Measurements from ENCODE around the gene ARHGAP10. TPM values are rescaled to one million over a fixed set of nuclear protein-coding genes. Genes with fewer than 3 reads are reported as not detected.
"Not testable (repeated sequence)": the region's sequence is repeated elsewhere in the genome, so short reads cannot be mapped to it uniquely, and the experiment has no call there.

ARHGAP10 gene
- polyA plus RNA-seq, 1 donor from 2014 or later, result 0.20 TPM

DNA sequence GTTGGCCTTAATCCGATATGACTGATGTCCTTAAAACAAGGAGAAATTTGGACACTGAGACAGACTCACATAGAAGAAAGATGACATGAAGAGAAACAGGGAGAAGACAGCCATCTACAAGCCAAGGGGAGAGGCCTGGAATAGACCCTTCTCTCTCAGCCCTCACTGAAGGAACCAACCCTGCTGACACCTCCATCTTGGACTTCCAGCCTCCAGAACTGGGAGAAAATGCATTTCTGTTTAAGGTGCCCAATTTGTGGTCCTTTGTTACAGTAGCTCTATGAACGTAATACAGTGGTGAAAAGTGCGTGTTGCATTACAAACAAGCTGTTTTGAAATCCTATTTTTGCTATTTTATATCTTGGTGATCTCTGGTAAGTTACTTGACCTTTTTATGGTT lies 343.6 kb downstream of the ARHGAP10 start:
- Mint-ChIP-seq H3K36me3 (peaks cover 9% of the 10 kb centered on the region), H3K4me1 (no peaks in the 10 kb centered on the region), H3K27ac (no peak overlapping the region)

DNA sequence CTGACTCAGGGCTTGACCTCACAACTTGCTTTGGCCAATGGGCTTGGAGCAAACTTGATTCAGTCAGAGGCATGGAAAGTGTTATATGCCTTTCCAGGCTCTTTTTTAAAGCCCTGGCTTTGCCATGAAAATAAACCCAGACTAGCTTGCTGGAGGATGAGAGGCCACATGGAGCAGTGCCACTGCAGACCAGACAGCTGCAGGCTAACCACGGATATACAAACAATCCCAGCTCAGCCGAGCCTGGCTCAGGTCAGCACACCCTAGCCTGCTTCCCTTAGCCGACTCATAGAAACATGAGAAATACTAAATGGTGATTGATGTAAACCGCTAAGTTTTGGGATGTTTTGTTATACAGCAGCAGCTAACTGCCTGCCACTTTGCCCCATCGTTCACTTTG lies 345.1 kb downstream of the ARHGAP10 start:
- no peaks in the 10 kb centered on the region for H3K4me1 Mint-ChIP-seq
- H3K27ac Mint-ChIP-seq, result no peak overlapping the region
- peaks cover 9% of the 10 kb centered on the region for H3K36me3 Mint-ChIP-seq

More for the DNA sequence above, 343.6 kb downstream of the ARHGAP10 start:
- no peaks in the 10 kb centered on the region for H3K27me3 Mint-ChIP-seq
- H3K9me3 Mint-ChIP-seq, result peaks cover 2 to 20% (median 10%) of the 10 kb centered on the region in 3 donors
- no peak overlapping the region for H3K4me3 Mint-ChIP-seq

DNA sequence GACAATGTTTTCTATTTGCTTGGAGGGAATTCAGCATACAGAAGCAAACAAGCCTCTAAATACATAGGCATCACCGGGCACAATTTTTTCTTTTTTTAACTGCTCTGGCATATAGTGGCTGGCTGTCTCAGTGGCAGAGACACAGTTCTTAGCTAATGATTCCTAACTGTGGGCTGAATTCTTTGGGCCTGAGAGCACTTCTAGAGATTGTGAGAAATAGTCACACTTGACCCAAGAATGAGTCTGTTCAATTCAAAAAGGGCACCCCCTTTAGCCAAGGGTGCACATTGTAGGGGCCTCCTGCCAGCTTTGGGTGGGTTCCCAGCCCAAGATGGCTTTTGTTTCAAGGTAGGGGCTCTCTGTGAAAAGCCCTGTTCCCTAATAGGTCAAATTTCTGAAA lies 345.7 kb downstream of the ARHGAP10 start:
- H3K4me3 Mint-ChIP-seq, result no peak overlapping the region

More for the DNA sequence above, 345.1 kb downstream of the ARHGAP10 start:
- Mint-ChIP-seq H3K27me3 (no peaks in the 10 kb centered on the region), H3K9me3 (peaks cover 2 to 20% (median 10%) of the 10 kb centered on the region in 3 donors), H3K4me3 (no peak overlapping the region)

DNA sequence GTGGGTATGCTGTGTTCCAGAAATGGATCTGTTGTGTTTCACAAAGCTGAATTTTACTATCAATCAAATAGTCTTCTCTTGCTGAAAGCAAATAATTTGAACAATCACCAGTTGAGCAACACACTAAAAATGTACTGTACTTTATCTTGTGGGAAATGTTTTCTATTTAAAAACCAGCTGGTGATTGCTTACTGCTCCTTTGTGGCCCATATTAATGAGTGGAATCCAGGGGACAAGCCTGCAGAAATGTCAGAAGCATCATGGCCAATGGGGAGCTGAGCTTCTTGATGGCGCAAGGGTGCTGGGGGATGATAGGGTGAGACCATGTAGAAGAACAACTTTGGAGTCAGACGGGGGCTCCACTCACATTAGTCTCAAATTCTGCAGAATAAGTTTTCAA lies 346.2 kb downstream of the ARHGAP10 start:
- H3K27ac Mint-ChIP-seq, result no peak overlapping the region

More for the DNA sequence above, 345.7 kb downstream of the ARHGAP10 start:
- Mint-ChIP-seq H3K27ac (no peak overlapping the region), H3K4me1 (no peaks in the 10 kb centered on the region), H3K9me3 (peaks cover 2 to 20% (median 10%) of the 10 kb centered on the region in 3 donors), H3K36me3 (peaks cover 9% of the 10 kb centered on the region), H3K27me3 (no peaks in the 10 kb centered on the region)

DNA sequence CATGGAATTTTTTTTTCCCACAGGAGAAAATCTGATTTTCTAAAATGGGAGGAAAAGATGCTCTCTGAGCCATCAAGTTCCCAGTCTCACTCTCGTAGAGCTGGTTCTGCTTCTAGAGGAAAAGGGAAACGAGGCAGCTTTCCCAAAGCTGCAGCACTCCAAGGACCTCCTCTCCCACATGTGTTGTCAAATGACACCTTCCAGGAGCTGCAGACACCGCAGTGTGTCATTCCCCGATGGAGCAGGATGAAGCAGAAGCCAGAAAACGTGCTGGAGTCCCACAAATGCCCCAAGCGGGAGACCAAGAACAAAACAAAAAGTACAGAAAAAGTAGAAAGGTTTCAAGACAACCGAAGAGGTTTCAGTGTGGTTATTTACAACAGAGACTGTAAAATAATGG lies 348.1 kb downstream of the ARHGAP10 start:
- H3K27ac Mint-ChIP-seq, result no peak overlapping the region
- H3K4me3 Mint-ChIP-seq, result no peak overlapping the region
- H3K4me1 Mint-ChIP-seq, result peaks cover 0 to under 1% (median 0%) of the 10 kb centered on the region in 3 donors
- H3K9me3 Mint-ChIP-seq, result peaks cover 3 to 13% (median 10%) of the 10 kb centered on the region in 3 donors
- H3K36me3 Mint-ChIP-seq, result peaks cover 10% of the 10 kb centered on the region
- no peaks in the 10 kb centered on the region for H3K27me3 Mint-ChIP-seq

More for the DNA sequence above, 346.2 kb downstream of the ARHGAP10 start:
- Mint-ChIP-seq H3K27me3 (no peaks in the 10 kb centered on the region), H3K4me1 (no peaks in the 10 kb centered on the region), H3K9me3 (peaks cover 2 to 20% (median 10%) of the 10 kb centered on the region in 3 donors), H3K4me3 (no peak overlapping the region), H3K36me3 (peaks cover 9% of the 10 kb centered on the region)

DNA sequence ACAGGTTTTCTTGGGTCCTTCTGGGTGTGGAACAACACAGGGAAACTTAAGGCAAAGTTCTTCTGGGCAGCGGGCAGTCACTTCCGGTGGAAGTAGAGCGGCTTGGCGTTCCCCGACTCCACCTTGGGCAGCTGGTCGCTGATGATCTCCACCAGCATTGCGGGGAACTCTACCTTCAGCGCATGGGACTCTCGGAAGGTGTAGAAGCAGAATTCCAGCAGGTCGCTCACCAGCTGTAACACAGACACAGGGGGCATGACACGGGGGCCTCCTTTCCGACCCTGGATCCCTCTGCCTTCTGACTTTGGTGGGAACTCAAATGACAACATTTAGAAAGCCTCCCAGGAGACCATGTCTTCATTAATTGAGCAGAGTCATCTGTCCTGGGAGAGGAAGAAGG lies 349.4 kb downstream of the ARHGAP10 start:
- H3K4me3 Mint-ChIP-seq, result no peak overlapping the region
- no peaks in the 10 kb centered on the region for H3K27me3 Mint-ChIP-seq
- peaks cover 9% of the 10 kb centered on the region for H3K36me3 Mint-ChIP-seq
- H3K4me1 Mint-ChIP-seq, result peaks cover 0 to 4% (median 0%) of the 10 kb centered on the region in 3 donors
- H3K9me3 Mint-ChIP-seq, result peaks cover under 1 to 2% (median 2%) of the 10 kb centered on the region in 3 donors
- H3K27ac Mint-ChIP-seq, result no peak overlapping the region

DNA sequence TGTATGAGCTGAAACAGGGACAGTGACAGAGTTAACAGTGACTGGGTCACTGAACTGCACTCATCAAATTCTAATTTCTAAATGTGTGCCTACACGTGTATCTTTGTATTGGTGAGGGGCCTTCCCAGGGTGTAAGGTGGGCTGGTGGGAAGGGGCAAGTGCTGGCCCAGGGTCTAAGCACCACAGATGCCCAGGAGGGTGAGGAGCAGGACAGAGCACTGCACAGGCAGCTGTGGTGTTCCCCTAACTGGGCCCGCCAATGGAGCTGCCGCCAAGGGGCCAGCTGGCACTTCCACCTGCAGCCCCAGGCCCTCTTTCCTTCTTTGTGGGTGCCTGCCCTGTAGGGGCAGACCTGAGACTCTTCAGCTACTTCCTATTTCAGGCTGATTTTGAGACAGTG lies 349.9 kb downstream of the ARHGAP10 start:
- H3K9me3 Mint-ChIP-seq, result peaks cover 0 to 1% (median 0%) of the 10 kb centered on the region in 3 donors
- peaks cover 0 to 4% (median under 1%) of the 10 kb centered on the region in 3 donors for H3K4me1 Mint-ChIP-seq
- H3K27ac Mint-ChIP-seq, result no peak overlapping the region
- H3K27me3 Mint-ChIP-seq, result no peaks in the 10 kb centered on the region
- no peak overlapping the region for H3K4me3 Mint-ChIP-seq
- H3K36me3 Mint-ChIP-seq, result peaks cover 8% of the 10 kb centered on the region

DNA sequence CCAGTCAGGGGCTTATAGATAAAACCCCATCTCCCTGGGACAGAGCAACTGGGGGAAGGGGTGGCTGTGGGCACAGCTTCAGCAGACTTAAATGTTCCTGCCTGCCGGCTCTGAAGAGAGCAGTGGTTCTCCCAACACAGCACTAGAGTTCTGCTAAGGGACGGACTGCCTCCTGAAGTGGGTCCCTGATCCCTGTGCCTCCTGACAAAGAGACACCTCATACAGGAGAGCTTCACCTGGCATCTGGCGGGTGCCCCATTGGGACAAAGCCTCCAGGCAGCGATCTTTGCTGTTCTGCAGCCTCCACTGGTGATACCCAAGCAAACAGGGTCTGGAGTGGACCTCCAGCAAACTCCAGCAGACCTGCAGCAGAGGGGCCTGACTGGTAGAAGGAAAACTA lies 351.2 kb downstream of the ARHGAP10 start:
- not testable (repeated sequence) for H3K36me3 Mint-ChIP-seq, H3K27me3 Mint-ChIP-seq, H3K4me3 Mint-ChIP-seq, H3K9me3 Mint-ChIP-seq, H3K27ac Mint-ChIP-seq
- peaks cover 0 to 12% (median 5%) of the 10 kb centered on the region in 3 donors for H3K4me1 Mint-ChIP-seq

DNA sequence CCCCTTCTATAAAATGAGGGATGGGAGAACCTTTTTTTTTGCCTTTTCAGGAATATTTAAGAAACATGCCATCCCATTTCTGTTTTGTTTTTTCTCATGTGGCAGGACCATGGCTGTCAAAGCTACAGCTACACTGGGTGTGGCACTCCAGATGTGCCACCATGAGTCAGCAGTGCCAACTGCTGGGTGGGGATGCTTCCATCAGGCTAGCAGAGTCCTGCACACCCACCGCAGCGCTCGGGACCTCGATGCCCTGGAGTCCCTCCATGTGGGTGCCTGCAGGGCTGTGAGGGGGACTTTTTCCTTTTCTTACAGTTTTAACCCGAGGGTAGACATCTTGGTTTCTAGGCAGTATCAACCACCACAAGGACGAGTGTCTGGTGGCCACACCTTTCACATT lies 357.7 kb downstream of the ARHGAP10 start:
- Mint-ChIP-seq H3K4me3 (no peak overlapping the region), H3K27ac (no peak overlapping the region), H3K9me3 (peaks cover 0 to 3% (median 3%) of the 10 kb centered on the region in 3 donors), H3K4me1 (peaks cover 0 to 12% (median 5%) of the 10 kb centered on the region in 3 donors), H3K27me3 (no peaks in the 10 kb centered on the region), H3K36me3 (peaks cover 6% of the 10 kb centered on the region)

DNA sequence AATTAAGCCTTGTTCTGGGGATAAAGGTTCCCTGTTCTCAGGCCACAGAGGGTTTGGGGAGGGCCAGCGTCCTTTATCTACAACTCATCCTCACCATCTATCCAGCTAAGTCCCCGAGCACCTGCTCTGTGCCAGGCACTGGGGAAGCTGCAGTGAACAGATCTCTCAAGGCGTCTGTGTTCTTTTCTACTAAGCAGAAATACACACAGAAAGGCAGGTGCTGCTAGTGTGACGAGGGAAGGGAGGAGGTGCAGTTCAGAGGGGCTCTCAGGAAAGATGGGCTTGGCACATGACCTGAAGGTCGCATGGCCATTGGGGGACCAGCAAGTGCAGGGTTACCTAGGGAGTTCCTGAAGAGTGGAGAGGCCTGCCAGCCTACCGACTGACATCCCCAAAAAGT lies 358.1 kb downstream of the ARHGAP10 start:
- Mint-ChIP-seq H3K4me3 (no peak overlapping the region), H3K36me3 (peaks cover 6% of the 10 kb centered on the region), H3K9me3 (peaks cover 0 to 3% (median 3%) of the 10 kb centered on the region in 3 donors), H3K27me3 (no peaks in the 10 kb centered on the region), H3K4me1 (peaks cover 0 to 11% (median 5%) of the 10 kb centered on the region in 3 donors), H3K27ac (no peak overlapping the region)

DNA sequence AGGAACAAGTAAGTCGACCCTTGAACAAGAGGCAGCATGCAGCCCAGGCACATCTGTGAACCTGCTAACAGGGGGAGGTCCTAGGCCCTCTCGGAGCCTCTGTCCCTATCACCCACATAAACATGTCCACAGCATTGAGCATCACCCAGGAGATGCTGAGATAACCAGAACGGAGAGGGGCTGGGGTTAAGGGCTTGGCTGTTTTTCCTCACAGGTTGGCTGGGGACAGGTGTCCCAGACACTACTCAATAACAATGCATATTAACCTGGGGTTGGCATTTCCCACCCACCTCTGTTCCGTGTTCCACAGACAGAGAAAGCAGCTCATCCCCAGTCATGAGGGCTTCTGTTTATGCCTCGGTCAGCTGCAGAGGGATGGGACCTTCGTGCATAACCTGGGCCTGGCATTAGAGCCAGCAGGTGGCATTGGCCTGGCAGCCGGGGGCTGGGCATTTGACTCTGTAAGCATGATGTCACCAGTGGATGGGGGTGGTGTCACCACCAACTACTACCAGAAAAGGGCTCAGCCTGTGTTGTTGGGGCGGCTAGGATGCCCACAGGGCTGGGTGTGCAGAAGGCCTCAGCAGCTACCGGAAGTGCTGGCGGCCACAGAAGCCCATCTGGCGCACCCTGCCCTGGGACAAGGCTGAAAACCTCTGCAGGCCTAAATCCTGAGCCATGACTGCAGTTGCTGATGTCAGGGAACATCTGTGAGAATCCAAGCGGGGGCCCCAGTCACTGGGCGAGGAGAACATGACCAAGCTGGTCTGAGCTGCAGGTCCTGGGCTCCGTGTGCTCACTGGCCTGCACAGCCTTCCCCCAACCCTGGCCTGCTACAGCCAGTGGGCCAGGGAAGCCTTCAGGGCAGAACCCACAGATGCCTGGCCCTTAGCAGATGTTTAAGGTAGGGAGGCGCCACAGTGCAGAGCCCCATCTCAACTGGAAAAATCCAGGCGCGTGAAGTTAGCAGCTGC lies 358.9 kb downstream of the ARHGAP10 start:
- Mint-ChIP-seq H3K27me3 (no peaks in the 10 kb centered on the region), H3K9me3 (peaks cover 0 to 3% (median 3%) of the 10 kb centered on the region in 3 donors), H3K4me3 (no peak overlapping the region), H3K4me1 (peaks cover 0 to 10% (median 5%) of the 10 kb centered on the region in 3 donors), H3K36me3 (peaks cover 7% of the 10 kb centered on the region), H3K27ac (peak overlapping the region in 1 of 3 donors; percentile 39)

DNA sequence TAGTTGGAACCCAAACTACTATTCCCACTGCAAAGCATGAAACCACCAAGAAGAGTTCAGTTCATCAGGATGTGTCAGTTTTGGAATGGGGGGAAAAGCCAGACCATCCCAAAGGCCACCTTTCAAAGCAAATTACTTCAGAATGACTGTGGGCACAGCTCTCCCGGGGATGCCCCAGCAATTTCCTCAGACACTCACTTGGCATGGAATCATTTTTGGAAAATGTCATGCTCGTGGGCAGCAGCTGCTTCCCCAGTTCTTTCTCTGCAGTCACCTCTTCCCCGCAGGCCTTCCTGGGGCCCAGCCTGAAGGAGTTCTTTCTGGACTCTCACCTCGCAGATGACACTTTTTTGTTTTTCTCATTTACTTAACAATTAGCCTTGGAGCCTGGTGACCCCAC lies 360.0 kb downstream of the ARHGAP10 start:
- Mint-ChIP-seq H3K36me3 (peaks cover 6% of the 10 kb centered on the region), H3K4me1 (peaks cover 0 to 8% (median 2%) of the 10 kb centered on the region in 3 donors), H3K9me3 (peaks cover 0 to 3% (median 3%) of the 10 kb centered on the region in 3 donors), H3K4me3 (no peak overlapping the region), H3K27ac (no peak overlapping the region), H3K27me3 (no peaks in the 10 kb centered on the region)

DNA sequence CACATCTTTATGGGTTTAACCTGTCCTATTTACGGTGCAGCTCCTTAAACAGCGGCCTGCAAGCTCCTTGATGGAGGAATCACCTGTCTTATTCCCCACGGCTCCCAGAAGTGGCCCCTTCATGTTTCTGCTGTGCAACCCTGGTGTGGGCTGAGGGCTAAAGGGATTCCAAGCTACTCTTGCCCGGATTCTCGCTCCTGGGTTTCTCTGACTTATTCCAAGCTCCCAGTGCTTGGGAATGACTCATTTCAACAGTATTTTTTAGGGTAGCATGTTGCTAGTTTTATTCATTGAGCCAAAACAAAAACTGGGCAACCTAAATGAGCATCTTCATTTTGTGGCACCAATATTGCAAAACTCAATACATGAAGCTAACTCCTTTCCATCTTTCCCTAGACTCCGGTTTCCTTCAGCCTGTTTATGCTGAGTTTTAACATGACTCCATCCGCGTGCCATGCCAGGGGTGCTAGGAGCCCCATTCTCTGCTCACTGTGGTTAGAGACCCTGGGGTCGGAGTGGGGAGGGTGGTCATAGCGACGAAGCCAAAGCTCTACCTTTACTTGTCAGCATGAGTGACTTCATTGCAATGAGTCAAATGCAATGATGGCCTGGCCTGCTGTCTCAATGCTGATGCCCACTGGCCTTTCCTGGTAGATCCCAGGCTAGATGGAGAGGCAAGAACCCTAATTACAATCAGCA lies 360.6 kb downstream of the ARHGAP10 start:
- H3K36me3 Mint-ChIP-seq, result peaks cover 6% of the 10 kb centered on the region
- H3K9me3 Mint-ChIP-seq, result peaks cover 0 to 3% (median 3%) of the 10 kb centered on the region in 3 donors
- H3K4me3 Mint-ChIP-seq, result no peak overlapping the region
- H3K27ac Mint-ChIP-seq, result no peak overlapping the region
- H3K27me3 Mint-ChIP-seq, result no peaks in the 10 kb centered on the region
- H3K4me1 Mint-ChIP-seq, result peaks cover 0 to 4% (median 0%) of the 10 kb centered on the region in 3 donors

DNA sequence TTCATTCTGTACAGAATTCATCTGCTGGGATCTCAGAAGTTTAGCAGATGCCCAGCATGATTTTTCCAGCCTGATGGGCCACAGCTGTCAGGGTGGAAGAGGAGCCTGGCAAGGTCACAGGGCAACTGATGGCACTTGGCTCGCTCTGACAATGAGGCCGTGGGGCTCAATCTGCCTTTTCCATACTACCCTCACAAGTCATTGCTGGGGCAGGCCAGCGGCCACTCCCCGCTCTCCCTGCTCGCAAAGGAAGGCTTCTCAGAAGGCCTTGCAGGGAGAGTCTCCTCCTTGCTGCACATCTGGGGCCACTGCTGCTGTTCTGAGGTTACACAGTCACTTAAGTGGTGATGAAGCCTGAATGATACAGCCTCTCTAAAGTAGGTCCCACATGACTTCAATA lies 361.2 kb downstream of the ARHGAP10 start:
- Mint-ChIP-seq H3K27ac (peak overlapping the region in 1 of 3 donors; percentile 58), H3K9me3 (peaks cover 0 to 2% (median 1%) of the 10 kb centered on the region in 3 donors), H3K27me3 (no peaks in the 10 kb centered on the region), H3K36me3 (peaks cover 6% of the 10 kb centered on the region), H3K4me1 (no peaks in the 10 kb centered on the region), H3K4me3 (no peak overlapping the region)

DNA sequence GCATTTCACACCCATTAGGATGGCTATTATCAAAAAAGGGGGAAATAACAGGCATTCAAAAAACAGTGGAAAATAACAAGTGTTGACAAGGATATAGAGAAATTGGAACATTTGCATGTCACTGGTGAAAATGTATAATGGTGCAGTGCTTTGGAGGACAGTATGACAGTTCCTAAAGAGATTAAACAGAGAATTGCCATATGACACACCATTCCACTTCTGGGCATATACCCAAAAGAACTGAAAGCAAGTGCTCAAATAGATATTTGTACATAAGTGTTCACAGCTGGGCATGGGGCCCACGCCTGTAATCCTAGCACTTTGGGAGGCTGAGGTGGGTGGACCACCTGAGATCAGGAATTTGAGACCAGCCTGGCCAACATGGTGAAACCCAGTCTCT lies 362.3 kb downstream of the ARHGAP10 start:
- Mint-ChIP-seq H3K4me3 (no peak overlapping the region), H3K27me3 (no peaks in the 10 kb centered on the region), H3K36me3 (peaks cover 6% of the 10 kb centered on the region), H3K4me1 (no peaks in the 10 kb centered on the region), H3K27ac (no peak overlapping the region), H3K9me3 (peaks cover 0 to 1% (median 0%) of the 10 kb centered on the region in 3 donors)
